H7 (cell line): ENCODE measurements around the gene SHB. TPM values are rescaled to one million over a fixed set of nuclear protein-coding genes. Genes with fewer than 3 reads are reported as not detected.

Experiments used
- DNase-seq: peaks from one replicate; pipeline ENCODE4 v3.0.0; 2012
- H3K27me3 ChIP-seq: 2 replicates; pipeline ENCODE4 v1.6.0; 2011; ENCODE audit warnings: mild to moderate bottlenecking, low read length; ENCODE audit not compliant: control insufficient read depth, insufficient read depth
- H3K36me3 ChIP-seq: replicated peaks from 2 replicates; pipeline ENCODE4 v1.5.1; 2011; ENCODE audit warnings: low read length; ENCODE audit not compliant: control insufficient read depth, insufficient read depth
- H3K4me3 ChIP-seq: 2 replicates; pipeline ENCODE4 v1.5.1; 2011; ENCODE audit warnings: low read depth, mild to moderate bottlenecking, control low read depth, low read length, moderate library complexity; ENCODE audit not compliant: insufficient read depth
- total RNA-seq: library from RNA; depleted of rRNA; stranded (reverse); fragments of >200 nt; shearing (Covaris generic); gene quantifications from 2 replicates; pipeline ENCODE4 v1.2.3, GENCODE V29; 2014

SHB gene
- total RNA-seq, 1 experiment from 2014 or later = 18.0 TPM

DNA sequence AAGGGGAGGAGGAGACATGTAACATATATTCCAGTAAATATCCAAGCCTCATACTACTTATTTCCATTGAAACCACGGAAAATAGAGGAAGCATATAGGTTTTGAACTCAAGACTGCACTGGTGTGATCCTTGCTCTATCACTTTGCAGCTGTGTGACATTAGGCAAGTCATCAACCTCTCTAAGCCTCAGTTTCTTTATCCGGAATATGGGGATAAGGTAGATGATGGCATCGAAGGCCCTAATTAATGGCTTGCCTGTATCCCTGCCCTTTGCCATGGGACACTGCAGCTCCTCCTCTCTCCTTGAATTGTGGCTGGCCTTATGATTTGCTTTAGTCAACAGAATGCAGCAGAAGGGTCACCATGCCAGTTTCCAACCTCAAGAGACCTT, 6.9 kb downstream of the SHB start:
- no peak for DNase-seq
- Histone ChIP-seq H3K27me3 (peaks cover 2% of the 10 kb centered on the region; the same call in 1 of the 2 replicates), H3K4me3 (no peak overlapping the region), H3K36me3 (no peaks in the 10 kb centered on the region)

DNA sequence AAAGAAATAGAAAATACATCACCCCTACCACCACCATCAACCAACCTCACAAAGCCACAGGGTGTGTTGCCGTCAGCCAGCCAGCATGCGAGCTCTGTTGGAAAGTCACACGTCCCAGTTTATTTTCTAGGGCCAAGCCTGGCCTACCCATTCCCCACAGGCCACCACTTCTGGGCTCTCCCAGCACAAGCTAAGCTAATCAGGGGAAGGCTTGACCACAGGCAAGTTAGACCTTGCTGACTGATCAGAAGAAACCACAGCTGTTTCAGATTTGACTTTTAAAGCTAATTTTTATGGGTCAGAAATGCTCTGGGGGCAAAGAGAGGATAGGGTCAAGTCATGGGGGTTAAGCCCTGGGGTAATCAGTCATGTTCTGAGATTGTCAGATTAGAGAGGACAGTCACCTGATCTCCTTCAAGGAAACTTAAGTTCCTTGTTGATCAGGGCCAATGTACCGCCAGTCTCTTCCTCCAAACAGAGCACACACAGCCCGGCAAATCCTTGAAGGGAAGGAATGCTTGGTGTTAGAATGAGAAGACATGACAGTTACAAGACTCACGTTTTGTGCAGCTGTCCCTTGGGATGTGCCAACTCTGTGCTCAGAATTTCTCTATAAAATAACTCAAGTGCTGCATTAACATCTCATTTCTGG, 7.6 kb downstream of the SHB start:
- no peak overlapping the region for H3K4me3 ChIP-seq
- DNase-seq = no peak
- no peaks in the 10 kb centered on the region for H3K27me3 ChIP-seq
- no peaks in the 10 kb centered on the region for H3K36me3 ChIP-seq

DNA sequence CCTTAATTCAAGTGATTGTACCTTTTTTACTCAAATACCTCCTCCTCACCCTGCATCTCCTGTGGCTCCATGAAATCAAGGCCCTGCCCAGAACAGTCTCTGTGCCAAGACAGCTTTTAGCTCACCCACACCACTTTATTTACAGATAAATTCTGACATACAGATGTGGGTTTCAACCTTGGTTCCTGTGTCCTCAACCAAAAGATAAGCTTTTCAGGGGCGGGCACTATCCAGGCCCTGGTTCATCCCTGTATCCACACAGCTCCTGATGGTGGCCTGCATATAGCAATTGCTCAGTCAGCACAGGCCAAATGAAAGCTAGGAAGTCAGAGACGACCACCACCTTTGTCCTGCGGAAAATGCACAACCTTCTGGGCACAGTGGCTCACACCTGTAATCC, 8.3 kb downstream of the SHB start:
- no peaks in the 10 kb centered on the region for H3K36me3 ChIP-seq
- no peak overlapping the region for H3K4me3 ChIP-seq

DNA sequence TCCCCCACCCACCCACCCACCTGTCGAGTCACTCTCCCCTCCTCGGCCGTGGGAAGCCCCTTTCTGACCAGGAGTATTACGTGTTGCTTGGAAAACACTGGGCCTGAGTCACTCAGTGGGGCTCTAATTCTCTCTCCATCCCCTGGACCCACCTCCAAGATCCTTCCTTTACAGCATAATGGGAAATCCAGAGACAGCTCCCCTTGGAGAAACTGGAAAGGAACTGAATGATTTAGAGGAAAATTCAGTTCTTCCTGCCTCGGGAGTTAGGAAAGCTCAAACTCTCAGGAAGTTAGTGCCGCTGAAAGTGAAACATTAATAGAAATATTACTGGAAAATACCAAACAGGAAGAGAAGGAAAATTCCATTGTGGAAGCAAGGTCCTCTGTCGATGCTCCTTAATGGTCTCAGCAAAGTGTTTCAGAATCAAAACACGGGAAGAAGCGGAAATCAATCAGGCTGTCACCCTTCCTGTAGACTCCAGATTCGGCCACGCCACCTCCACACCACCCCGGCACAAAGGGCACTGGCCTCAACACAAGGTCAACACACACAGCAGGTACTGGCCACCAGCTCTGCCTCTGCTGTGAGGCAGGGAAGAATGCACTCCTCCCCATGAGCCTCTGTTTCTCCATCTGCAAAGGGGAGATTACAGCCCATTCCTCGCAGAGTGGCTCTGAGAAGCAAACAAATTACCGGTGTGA, 9.6 kb downstream of the SHB start:
- H3K36me3 ChIP-seq = no peaks in the 10 kb centered on the region
- no peak for DNase-seq

More for the DNA sequence above, 8.3 kb downstream of the SHB start:
- no peak for DNase-seq
- H3K27me3 ChIP-seq = no peaks in the 10 kb centered on the region

DNA sequence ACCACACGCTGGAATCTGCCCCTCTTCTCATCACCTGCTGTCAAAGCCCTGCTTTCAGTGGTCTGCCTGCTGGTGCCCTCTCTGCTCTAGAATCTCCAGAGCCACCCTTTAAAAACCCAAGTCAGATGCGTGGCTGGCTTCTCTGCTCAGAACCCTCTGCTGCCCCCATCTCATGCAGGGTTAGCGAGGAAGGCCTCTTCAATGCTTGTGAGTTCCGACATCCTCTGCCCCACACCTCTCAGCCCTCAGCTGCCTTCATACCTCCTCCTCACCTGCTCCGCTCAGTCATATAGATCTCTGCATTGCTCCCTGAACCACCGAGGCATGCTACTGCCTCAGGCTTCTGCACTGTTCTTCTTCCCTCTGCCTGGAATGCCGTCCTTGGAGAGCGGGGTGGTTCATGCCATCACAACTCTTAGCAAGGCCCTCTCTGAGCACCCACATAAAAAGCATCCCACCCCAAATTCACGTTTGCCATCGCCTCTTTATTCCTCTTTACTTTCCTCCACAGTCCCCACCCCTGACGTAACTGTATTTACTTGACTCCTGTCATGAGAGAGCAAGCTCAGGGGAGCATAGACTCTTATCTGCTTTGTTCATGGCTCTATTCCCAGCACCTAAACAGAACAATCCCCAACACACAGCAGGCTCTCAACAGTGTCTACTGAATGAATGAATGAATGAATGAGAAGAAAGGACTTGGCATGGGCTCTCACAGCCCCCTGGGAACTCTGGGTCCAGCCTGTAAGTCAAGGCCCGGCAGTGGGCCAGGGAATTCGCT, 10.4 kb downstream of the SHB start:
- peak; percentile 39 for DNase-seq
- no peaks in the 10 kb centered on the region for H3K36me3 ChIP-seq
- H3K4me3 ChIP-seq = no peak overlapping the region
- H3K27me3 ChIP-seq = no peaks in the 10 kb centered on the region

More for the DNA sequence above, 9.6 kb downstream of the SHB start:
- Histone ChIP-seq H3K4me3 (no peak overlapping the region), H3K27me3 (no peaks in the 10 kb centered on the region)

DNA sequence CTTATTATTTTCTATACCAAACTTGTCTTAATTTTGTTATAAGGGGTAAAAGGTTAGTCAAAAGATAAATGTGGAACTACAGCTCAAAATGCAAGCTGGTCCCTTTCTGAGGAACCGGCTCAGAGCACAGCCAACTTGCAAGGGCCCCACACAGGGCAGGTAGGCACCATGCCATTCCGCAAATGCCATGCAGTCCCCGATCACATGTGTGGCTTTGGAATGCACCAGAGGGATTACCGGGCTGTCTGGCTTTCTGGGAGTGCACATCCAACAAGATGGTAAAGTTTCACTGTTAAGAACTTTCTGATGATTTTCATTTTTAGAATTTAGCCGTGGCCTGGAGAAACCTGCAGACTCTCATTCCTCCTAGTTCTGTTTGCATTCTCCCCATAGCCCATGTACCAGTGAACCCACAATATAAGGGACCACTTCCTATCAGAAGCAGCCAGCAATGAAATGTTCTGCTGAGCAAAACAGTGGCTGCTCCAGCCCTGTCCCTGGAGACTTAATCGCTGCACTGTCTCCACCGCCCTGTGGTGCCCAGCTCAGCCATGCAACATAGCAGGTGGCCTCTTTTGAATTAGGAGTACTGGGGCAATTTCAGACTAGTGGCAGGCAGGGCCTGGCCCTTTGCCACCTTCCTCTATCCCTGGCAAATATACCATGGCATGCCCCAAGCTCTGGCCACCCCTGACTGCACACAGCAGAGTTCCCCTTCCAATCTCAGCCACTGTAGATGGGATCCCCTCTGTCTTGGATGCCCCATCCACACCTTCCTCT, 11.4 kb downstream of the SHB start:
- Histone ChIP-seq H3K4me3 (no peak overlapping the region), H3K27me3 (no peaks in the 10 kb centered on the region), H3K36me3 (no peaks in the 10 kb centered on the region)
- no peak for DNase-seq

DNA sequence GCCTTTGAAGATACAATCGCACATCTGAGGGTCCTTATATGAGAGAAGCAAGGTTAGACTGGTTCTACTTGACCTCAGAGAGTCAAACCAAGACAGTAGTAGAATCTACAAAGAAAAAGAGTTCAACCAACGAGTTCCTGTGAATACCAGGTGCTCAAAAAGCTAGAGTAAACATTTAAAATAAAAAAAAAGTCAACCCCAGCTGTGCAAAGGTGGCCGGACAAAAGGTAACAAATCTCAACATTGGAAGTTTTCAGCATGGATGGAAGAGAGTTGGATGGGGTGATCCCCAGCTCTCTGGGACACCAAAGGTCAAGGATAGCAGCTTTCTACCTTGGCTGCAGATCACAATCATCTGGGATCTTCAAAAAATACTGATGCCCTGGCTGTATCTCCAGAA, 14.4 kb downstream of the SHB start:
- Histone ChIP-seq H3K4me3 (no peak overlapping the region), H3K27me3 (no peaks in the 10 kb centered on the region), H3K36me3 (no peaks in the 10 kb centered on the region)
- DNase-seq = no peak

DNA sequence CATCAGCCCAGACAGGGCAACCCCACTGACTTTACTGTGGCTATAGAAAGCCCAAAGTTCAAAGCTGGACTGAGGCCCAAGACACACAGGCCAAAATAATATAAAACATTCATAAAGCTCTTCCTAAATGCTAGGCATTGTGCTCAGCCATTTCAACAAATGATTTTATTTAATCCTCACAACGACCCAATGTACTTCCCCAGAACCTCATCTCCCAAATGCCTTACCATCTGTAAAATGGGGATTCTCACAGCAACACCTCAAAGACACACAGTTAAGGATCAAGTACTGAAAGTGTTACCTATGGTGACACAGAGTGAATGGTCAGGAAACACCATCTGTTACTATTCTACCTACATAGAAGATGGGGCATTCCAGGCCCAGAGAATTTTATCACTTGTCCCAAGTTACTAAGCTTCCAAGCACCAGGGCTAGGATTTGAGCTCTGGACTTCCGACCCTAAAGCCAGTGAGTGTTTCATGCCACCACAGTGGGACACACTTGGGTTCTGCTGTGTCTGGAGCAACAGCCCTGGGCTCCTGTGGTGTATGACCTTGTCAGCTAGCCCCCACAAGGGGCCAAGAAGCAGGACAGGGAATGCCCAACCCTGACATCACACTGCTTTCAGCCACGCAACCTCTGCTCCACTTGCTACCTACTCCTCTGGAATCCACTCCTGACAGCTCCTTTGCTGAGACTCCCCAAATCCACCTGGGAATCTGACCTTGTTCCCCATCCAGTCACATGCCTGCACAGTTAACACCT, 15.1 kb downstream of the SHB start:
- no peak for DNase-seq
- Histone ChIP-seq H3K27me3 (no peaks in the 10 kb centered on the region), H3K36me3 (no peaks in the 10 kb centered on the region), H3K4me3 (no peak overlapping the region)

DNA sequence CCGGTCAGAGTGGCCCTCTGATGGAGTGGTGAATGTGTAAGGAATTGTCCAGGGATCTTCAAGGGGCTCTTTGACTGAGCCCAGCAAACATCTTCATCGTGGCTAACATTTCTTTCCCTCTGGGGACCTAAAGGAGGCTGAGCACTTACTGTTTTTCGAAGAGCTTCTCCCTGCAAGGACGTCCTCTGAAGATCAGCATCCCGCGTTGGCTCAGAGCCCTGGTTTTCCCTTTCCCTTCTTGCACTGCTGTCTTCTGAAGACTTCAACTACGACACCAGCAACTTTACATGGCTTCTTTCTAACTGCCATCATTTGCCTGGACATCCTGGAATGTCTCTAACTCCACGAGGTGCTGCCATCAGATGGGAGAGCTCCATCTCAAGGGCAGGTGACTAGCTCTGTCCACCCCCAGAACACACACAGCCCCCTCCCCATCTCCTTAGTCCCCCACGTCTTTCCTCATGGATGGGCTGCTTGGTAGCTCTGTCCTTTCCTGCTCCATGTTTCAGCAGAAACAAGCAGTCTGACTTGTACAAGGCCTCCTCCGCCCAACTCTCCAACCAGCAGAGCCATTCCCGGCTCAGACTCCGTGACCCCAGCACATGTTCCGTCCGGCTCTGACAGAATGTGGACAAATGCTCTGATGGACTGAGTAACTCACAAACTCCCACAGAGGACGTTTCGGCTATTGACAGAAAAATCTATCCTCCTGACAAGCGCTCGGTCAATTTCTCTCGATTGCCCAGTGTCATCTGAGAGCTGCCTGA, 17.1 kb downstream of the SHB start:
- Histone ChIP-seq H3K27me3 (no peaks in the 10 kb centered on the region), H3K4me3 (no peak overlapping the region), H3K36me3 (no peaks in the 10 kb centered on the region)
- no peak for DNase-seq

DNA sequence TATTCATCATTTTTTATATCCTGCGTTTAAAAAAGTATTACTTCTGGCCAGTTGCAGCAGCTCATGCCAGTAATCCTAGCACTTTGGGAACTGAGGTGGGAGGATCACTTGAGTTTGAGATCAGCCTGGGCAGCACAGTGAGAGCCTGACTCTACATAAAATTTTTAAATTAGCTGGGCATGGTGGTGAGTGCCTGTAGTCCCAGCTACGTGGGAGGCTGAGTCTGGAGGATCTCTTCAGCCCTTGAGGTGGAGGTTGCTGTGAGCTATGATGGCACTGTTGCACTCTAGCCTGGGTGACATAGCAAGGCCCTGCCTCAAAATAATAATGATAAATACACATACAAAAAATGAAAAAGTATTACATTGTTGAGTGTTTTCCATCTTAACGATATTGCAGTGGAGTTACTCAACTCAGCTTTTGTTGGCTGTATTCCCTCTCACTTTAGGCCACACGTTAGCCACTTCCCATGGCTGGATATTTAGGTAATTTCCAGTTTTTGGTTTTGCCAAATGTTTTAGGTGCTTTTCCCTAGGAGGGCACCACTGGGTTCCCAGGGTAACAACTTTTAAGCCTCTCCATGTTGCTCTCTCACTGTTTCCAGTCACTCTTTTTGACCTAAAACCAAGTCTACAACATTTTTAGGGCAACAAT, 20.6 kb downstream of the SHB start:
- H3K4me3 ChIP-seq = no peak overlapping the region
- DNase-seq = no peak

DNA sequence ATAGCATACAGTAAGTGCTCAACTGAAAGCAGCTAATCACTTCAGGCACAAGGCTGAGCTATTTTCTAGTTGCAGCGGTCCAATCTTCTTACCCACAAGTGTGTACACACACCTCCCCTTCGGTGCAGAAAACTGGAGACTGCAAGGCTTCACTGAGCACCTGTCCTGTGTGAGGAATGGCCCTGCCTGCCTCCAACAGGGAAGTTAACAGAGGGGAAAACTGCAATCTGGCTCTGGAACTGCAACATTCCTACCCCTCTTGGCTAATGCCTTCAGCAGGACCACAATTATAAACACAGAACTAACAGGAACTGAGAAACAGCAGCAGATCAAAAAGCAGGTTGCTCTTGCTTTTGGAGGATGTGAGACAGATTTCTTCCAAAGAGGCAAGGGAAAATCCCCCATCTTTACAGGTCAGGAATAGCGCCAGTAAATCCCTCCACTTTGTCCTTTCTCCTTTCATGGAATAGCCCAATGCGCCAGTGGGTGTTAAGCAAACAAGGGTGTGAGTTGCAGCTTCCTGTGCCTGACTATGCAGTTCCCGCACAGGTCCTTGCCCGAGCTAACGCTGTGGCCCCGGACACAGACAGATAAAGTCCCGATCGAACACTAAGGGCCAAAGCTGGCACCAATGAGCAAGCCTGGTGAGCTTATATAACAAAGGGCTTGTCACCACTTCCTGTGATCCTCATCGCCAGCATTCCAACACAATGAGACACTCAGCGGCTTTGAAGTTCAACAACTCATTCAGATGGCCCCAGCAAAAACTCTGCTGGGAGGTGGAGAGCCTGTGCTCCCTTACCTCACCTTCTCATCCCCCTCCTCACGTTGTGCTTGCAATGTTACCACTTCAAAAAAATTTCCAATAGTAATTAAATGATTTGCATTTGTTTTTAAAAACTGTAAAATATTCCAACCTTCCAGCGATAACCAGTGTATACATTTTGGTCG, 21.5 kb downstream of the SHB start:
- no peak overlapping the region for H3K4me3 ChIP-seq
- DNase-seq = peak; percentile 64
- no peaks in the 10 kb centered on the region for H3K27me3 ChIP-seq
- H3K36me3 ChIP-seq = no peaks in the 10 kb centered on the region

More for the DNA sequence above, 20.6 kb downstream of the SHB start:
- Histone ChIP-seq H3K36me3 (no peaks in the 10 kb centered on the region), H3K27me3 (no peaks in the 10 kb centered on the region)

DNA sequence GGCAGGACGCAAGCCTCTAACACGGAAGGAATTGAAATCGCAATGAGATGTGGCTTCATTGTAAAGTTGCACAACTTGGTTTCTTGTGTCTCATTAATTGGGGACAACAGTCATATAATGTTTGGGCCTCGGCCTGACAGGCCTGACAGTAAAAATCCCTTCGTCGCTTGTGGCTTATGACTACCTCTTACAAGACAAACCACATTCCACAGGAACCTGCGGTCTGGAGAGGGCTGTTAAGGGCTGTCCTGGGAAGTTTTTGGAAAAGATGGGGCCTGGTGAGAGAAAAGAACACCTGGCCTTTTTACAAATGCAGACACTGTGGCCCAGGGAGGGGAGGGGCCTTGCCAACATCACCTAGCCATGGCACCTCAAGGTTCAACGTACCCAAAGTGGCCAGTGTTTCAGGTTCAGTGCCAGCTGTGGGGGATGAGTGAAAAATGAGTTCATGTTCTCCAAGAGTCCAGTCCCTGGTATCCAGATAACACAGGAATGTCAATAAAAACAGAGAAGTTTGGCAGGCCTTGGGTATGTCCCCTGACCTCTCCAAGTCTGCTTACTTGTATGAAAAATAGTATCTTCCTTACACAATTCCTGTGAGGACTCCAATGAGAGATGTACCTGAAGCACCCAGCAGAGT, 22.2 kb downstream of the SHB start:
- DNase-seq = peak; percentile 41
- Histone ChIP-seq H3K27me3 (no peaks in the 10 kb centered on the region), H3K36me3 (no peaks in the 10 kb centered on the region), H3K4me3 (no peak overlapping the region)
